T-helper 2 cell (primary cell): ENCODE measurements around the gene MATK.

ENCODE experiments used
- DNase-seq, 5 experiments: peaks; one replicate each; pipeline versions ENCODE4 v3.0.0 to v3.0.0-alpha.2; 2012 to 2022

MATK gene

GRCh38 chr19:3746371-3747056, 39.7 kb downstream of the MATK start:
- DNase-seq: no peak

DNA sequence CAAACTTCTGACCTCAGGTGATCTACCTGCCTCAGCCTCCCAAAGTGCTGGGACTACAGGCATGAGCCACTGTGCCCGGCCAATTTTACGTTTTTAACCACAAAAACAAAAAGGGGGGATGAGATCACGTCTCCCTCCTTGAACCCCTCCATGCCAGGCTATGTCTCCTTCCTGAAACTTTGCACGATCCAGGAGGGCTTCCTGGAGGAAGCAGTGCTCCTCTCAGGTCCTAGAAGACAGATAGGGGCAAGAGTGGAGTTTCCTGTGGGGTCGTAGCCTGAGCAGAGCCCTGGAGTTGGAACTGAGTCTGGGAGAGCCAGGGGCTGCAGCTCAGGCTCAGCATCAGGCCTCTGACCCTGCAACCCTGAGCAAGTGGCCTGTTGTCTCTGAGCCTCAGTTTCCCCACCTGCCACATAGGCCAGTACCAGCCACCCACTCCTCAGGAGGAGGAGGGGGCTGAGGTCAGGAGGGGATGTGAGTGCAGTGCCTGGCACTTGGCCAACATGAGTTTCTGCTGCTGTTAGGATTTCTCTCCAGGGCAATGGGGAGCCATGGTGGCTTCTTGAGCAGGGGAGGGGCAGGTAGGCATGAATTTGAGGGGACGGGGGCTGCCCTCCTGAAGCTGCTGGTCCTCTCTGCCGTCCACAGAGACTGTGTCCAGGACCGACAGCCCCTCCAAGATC, 40.7 kb downstream of the MATK start:
- no peak for DNase-seq

DNA sequence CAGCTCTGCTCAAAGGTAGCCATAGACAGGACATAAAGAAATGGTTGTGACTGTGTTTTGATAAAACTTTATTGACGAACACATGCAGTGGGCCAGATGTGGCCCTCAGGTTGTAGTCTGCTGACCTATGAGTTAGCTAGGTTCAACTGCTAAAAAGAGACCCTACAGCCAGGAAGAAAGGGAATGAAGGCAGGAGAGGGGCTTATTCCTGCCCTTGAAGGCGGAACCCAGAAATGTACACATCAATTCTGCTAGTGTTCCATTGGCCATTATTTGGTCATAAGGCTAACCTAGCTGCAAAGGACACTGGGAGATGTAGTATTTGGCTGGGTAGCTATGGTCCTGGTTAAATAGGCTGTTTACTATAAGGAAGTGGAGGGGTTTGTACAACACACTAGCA, 42.7 kb downstream of the MATK start:
- DNase-seq: no peak

GRCh38 chr19:3740431-3740830, 45.8 kb downstream of the MATK start:
- no peak for DNase-seq

DNA sequence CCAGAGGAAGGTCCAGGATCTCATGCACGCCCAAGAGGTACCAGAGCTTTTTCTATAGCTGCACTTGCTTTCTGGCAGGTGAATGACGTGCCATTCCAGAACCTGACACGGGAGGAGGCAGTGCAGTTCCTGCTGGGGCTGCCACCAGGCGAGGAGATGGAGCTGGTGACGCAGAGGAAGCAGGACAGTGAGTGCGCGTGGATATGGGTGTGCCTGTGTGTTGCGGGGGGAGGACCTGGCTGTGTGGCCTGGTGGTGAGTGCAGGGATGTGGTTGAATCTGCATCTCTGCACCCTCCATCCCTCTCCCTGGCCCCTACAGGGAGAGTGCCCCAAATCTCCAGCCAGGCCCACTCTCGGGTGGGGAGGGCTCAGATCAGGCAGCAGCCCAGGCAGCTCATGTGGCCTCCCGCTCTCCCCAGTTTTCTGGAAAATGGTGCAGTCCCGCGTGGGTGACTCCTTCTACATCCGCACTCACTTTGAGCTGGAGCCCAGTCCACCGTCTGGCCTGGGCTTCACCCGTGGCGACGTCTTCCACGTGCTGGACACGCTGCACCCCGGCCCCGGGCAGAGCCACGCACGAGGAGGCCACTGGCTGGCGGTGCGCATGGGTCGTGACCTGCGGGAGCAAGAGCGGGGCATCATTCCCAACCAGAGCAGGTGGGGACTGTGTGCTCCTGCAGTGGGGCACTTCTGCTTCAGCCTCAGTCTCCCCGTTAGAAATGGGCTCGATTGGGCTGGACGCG, 47.5 kb downstream of the MATK start:
- DNase-seq: peak in 1 of 5 experiments; percentile 14

- no peak for DNase-seq
Measured at GRCh38 chr19:3737487-3738205, 48.5 kb downstream of the MATK start.

- DNase-seq: no peak
Measured at GRCh38 chr19:3736106-3736724, 50.0 kb downstream of the MATK start.

DNA sequence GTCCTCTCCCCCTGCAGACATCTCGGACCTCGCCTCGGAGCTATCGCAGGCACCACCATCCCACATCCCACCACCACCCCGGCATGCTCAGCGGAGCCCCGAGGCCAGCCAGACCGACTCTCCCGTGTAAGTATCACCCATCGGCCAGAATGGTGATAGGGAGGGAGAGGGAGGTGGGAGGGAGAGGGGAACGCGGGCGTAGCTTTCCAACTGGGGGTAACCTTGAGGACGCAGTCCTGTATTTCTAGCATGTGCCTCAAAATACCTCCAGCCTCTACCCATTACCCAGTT, 51.9 kb downstream of the MATK start:
- no peak for DNase-seq

DNA sequence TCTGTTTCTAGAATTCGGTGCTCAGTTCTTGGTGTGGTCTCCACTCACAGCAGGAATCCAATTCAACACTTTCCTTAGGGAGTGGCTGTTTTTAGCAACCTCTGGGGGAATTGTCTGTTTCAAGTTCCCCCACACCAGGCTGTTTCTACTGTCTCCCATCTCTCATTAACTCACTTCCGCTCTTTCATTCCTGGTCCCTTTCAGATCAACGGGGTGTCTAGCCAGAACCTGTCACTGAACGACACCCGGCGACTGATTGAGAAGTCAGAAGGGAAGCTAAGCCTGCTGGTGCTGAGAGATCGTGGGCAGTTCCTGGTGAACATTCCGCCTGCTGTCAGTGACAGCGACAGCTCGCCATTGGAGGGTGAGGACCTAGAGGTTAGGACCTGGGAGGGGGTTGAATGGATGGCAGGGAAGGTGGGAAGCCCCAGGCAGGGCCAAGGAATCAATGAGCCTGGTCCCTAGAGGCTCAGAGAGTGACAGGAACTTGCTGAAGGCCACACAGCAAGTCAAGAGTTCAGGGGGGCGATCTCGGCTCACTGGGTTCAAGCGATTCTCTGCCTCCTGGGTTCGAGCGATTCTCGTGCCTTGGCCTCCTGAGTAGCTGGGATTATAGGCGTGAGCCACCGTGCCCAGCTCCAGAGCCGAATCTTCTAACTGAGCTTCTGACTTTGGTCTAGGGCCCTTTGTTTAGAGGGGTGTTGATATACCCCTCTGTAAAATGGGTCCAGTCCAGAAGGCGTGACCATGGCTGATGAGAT, 52.5 kb downstream of the MATK start:
- no peak for DNase-seq

- no peak for DNase-seq
Measured at GRCh38 chr19:3732108-3732507, 54.1 kb downstream of the MATK start.

DNA sequence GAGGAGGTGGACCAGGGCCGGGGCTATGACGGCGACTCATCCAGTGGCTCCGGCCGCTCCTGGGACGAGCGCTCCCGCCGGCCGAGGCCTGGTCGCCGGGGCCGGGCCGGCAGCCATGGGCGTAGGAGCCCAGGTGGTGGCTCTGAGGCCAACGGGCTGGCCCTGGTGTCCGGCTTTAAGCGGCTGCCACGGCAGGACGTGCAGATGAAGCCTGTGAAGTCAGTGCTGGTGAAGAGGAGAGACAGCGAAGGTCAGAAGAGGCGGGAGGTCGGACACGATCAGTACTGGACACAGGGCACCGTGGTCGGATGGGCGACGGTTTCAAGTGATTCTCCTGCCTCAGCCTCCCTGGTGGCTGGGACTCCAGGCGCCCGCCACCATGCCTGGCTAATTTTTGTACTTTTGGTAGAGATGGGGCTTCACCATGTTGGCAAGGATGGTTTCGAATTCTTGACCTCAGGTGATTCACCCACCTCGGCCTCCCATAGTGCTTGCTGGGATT, 55.7 kb downstream of the MATK start:
- DNase-seq: no peak
